Cardiac fibroblast (primary cell): ENCODE measurements around the gene MYO19.
A peak's percentile ranks its signal among the peaks of the same experiment; 100 is the strongest.

Experiments
- DNase-seq, 2 donors: peaks; one replicate each; pipeline versions ENCODE4 v3.0.0 to v3.0.0-alpha.2; 2010; ENCODE audit warnings: low read depth in 2 of 2
- H3K4me3 ChIP-seq, 2 donors: replicated peaks in 1 of 2; 1 replicate in 1 of 2; 2 replicates in 1 of 2; pipeline ENCODE4 v1.5.1; 2011; ENCODE audit warnings: low read depth in 2 of 2, low read length in 2 of 2, mild to moderate bottlenecking in 2 of 2, moderate library complexity in 1 of 2
- TF ChIP-seq, protein P1 (sequence below): IDR thresholded peaks from one replicate; pipeline ENCODE4 v1.5.1; 2011; ENCODE audit warnings: low read depth, mild to moderate bottlenecking, low read length, inconsistent platforms

Gene MYO19

DNA sequence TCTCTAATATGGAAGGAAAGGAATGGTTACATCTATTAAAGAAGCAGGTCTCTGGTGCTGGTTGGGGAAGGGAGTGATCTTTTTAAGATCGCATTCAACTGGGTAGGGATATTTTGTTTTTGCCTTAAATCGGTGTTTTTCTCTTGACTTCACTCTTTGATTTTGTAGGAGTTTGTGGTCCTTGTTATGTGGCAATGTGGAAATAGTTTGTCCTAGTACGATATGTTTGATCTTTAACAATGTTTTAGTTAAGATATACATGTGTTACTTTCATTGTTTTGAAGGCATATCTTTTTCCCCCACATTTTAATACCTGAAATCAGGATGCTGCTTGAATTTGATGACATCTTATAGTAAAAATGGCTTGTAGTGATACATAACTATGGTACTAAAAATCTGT is 18.8 kb upstream of the MYO19 start:
- no peak overlapping the region for H3K4me3 ChIP-seq
- no peak for DNase-seq
- TF ChIP-seq, protein P1, sequence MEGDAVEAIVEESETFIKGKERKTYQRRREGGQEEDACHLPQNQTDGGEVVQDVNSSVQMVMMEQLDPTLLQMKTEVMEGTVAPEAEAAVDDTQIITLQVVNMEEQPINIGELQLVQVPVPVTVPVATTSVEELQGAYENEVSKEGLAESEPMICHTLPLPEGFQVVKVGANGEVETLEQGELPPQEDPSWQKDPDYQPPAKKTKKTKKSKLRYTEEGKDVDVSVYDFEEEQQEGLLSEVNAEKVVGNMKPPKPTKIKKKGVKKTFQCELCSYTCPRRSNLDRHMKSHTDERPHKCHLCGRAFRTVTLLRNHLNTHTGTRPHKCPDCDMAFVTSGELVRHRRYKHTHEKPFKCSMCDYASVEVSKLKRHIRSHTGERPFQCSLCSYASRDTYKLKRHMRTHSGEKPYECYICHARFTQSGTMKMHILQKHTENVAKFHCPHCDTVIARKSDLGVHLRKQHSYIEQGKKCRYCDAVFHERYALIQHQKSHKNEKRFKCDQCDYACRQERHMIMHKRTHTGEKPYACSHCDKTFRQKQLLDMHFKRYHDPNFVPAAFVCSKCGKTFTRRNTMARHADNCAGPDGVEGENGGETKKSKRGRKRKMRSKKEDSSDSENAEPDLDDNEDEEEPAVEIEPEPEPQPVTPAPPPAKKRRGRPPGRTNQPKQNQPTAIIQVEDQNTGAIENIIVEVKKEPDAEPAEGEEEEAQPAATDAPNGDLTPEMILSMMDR, result no peak

- no peak overlapping the region for H3K4me3 ChIP-seq
- DNase-seq, result no peak
- TF ChIP-seq, protein P1, result no peak
Observed at GRCh38 chr17:36550491-36551417, 16.1 kb upstream of the MYO19 start.

DNA sequence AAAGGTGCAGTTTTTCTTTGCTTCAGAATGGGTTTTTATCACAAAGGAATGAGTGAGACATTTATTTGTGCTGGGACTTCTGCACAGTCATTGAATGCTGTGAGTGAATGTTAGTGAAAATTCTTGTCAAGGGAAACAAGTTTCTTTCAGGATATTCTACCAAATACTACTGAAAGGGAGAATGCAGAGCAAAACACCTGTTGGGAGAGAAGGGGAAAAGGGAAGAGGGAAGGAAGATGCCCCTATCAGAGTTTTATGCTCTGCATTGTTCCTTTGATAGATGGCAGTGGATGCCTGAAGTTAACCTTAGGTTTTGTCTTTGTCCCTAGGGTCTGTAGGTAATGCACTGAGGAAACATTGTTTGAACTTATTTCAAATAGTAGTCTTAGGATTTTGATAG is 13.1 kb upstream of the MYO19 start:
- peak overlapping the region in 1 of 2 donors; percentile 94 for H3K4me3 ChIP-seq

GRCh38 chr17:36546418-36547093 is 11.9 kb upstream of the MYO19 start:
- peak; percentile 7 to 10 for DNase-seq
- TF ChIP-seq, protein P1, result no peak
- H3K4me3 ChIP-seq, result peak overlapping the region; percentile 83 to 94

More for the DNA sequence above, 13.1 kb upstream of the MYO19 start:
- TF ChIP-seq, protein P1, result no peak
- no peak for DNase-seq

- H3K4me3 ChIP-seq, result peak overlapping the region; percentile 83 to 94
- DNase-seq, result peak; percentile 97 to 99
- TF ChIP-seq, protein P1, result no peak
Observed at GRCh38 chr17:36545465-36546417, 11.1 kb upstream of the MYO19 start.

DNA sequence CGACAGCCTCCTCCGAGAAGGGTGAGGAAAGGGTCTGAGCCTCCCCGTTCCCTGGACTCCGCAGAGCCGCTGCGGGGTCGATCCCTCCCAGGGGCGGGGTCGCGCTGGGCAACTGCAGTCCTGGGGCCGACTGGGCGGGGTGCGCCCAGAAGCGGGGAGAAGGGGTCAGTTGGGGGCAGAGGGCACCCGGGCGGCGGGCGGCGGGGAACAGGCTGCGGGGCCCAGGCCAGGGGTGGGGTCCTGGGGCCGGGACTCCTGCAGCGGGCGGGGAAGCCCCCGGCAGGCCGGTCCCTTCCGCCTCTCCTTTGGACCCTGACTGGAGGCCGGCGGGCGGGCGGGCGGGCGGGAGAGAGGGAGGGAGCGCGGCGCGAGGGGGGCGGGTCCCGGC is 10.4 kb upstream of the MYO19 start:
- DNase-seq, result no peak
- TF ChIP-seq, protein P1, result no peak
- H3K4me3 ChIP-seq, result peak overlapping the region; percentile 94 to 97
